H1 (cell line): Measurements from ENCODE around the gene GALK1. TPM values are rescaled to one million over a fixed set of nuclear protein-coding genes. Genes with fewer than 3 reads are reported as not detected.
A peak's percentile ranks its signal among the peaks of the same experiment; 100 is the strongest.

ENCODE experiments used
- CTCF ChIA-PET: fragments of 300-600 bp; sonication (Branson Sonifier 250); formaldehyde crosslinking; loops from one replicate; lab custom pipeline; 2021; ENCODE audit not compliant: partially characterized antibody; lab: Charles Lee
- POLR2A ChIA-PET: fragments of 300-600 bp; sonication (Branson Sonifier 250); formaldehyde crosslinking; loops from one replicate; lab custom pipeline; 2021; ENCODE audit warnings: inconsistent platforms; ENCODE audit not compliant: partially characterized antibody; lab: Charles Lee
- DNase-seq, 2 experiments: peaks; one replicate each; pipeline versions ENCODE4 v3.0.0 to v3.0.0-alpha.2; 2010 to 2022; ENCODE audit warnings: low spot score in 2 of 2, low read depth in 1 of 2, mixed read lengths in 1 of 2
- FAIRE-seq: peaks from 2 replicates; lab custom pipeline; 2011; peaks lifted over from hg19 to GRCh38; lab: Jason Lieb, UNC
- H2AFZ ChIP-seq: 2 replicates; pipeline ENCODE4 v1.8.1; 2012; ENCODE audit warnings: low read length, inconsistent platforms
- H2AK5ac ChIP-seq: 2 replicates; pipeline ENCODE4 v1.6.1; 2013; ENCODE audit warnings: low read depth, low read length
- H2BK120ac ChIP-seq: replicated peaks from 2 replicates; pipeline ENCODE3; 2013; ENCODE audit warnings: low read depth, low read length, inconsistent platforms
- H2BK12ac ChIP-seq: 2 replicates; pipeline ENCODE4 v1.6.1; 2013; ENCODE audit warnings: low read depth, low read length
- H2BK15ac ChIP-seq: 2 replicates; pipeline ENCODE4 v1.6.1; 2013; ENCODE audit warnings: low read length
- H2BK20ac ChIP-seq: 2 replicates; pipeline ENCODE4 v1.6.1; 2013; ENCODE audit warnings: low read length
- H2BK5ac ChIP-seq: 2 replicates; pipeline ENCODE4 v1.6.1; 2013; ENCODE audit warnings: low read depth, low read length
- H3K14ac ChIP-seq: 2 replicates; pipeline ENCODE4 v1.6.1; 2013; ENCODE audit warnings: inconsistent platforms; ENCODE audit not compliant: insufficient read length
- H3K18ac ChIP-seq: 2 replicates; pipeline ENCODE4 v1.6.1; 2013; ENCODE audit warnings: low read length; ENCODE audit errors: extremely low read depth
- H3K23ac ChIP-seq: 2 replicates; pipeline ENCODE4 v1.6.1; 2013; ENCODE audit warnings: inconsistent platforms; ENCODE audit not compliant: insufficient read length
- H3K23me2 ChIP-seq: 2 replicates; pipeline ENCODE4 v1.6.1; 2013; ENCODE audit warnings: low read depth, low read length
- H3K27ac ChIP-seq: 2 replicates; pipeline ENCODE4 v1.6.1; 2011; ENCODE audit warnings: low read depth, low read length, inconsistent platforms
- H3K27me3 ChIP-seq, 4 experiments: replicated peaks in 1 of 4; 1 replicate in 1 of 4; 2 replicates in 3 of 4; pipeline versions ENCODE4 v1.6.1 to v1.8.1; 2011 to 2013; ENCODE audit warnings: low read length in 3 of 4, mild to moderate bottlenecking in 3 of 4, inconsistent platforms in 2 of 4, mixed read lengths in 2 of 4, moderate library complexity in 1 of 4; ENCODE audit not compliant: control insufficient read depth in 3 of 4, insufficient read depth in 3 of 4; ENCODE audit errors: extremely low read depth in 1 of 4
- H3K36me3 ChIP-seq, 4 experiments: 2 replicates each; pipeline versions ENCODE4 v1.6.1 to v1.8.1; 2011 to 2013; ENCODE audit warnings: mild to moderate bottlenecking in 4 of 4, low read length in 3 of 4, moderate library complexity in 2 of 4, control low read depth in 1 of 4, inconsistent platforms in 1 of 4; ENCODE audit not compliant: insufficient read depth in 4 of 4, control insufficient read depth in 2 of 4
- H3K4ac ChIP-seq: replicated peaks from 2 replicates; pipeline ENCODE3; 2013; ENCODE audit warnings: low read length, low read depth, mixed read lengths, inconsistent platforms; ENCODE audit not compliant: insufficient read length
- H3K4me1 ChIP-seq, 4 experiments: replicated peaks in 1 of 4; 1 replicate in 1 of 4; 2 replicates in 3 of 4; pipeline versions ENCODE4 v1.6.1 to v1.8.1; 2011 to 2013; ENCODE audit warnings: low read length in 3 of 4, inconsistent platforms in 2 of 4, mixed read lengths in 1 of 4; ENCODE audit not compliant: insufficient read depth in 4 of 4, control insufficient read depth in 3 of 4
- H3K4me2 ChIP-seq, 2 experiments: 2 replicates each; pipeline versions ENCODE4 v1.6.1 to v1.8.1; 2011 to 2013; ENCODE audit warnings: low read depth in 2 of 2, low read length in 2 of 2, control low read depth in 1 of 2, inconsistent platforms in 1 of 2, mild to moderate bottlenecking in 1 of 2; ENCODE audit not compliant: insufficient read depth in 1 of 2
- H3K4me3 ChIP-seq, 4 experiments: fragments of 200-600, 300-600 bp in 1 of 4; sonication (generic), shearing (Covaris generic), sonication (Bioruptor Twin) in 1 of 4; 2 replicates each; pipeline versions ENCODE4 v1.5.1 to v1.8.1; 2011 to 2016; ENCODE audit warnings: low read length in 4 of 4, low read depth in 3 of 4, control low read depth in 2 of 4, inconsistent platforms in 2 of 4, mild to moderate bottlenecking in 2 of 4, mixed read lengths in 1 of 4, moderate library complexity in 1 of 4; ENCODE audit not compliant: insufficient read depth in 2 of 4; ENCODE audit errors: extremely low read depth in 1 of 4
- H3K56ac ChIP-seq: replicated peaks from 2 replicates; pipeline ENCODE3; 2013; ENCODE audit warnings: low read depth, mild to moderate bottlenecking, mixed read lengths, low read length, inconsistent platforms; ENCODE audit not compliant: insufficient read length
- H3K79me1 ChIP-seq: 2 replicates; pipeline ENCODE4 v1.6.1; 2013; ENCODE audit warnings: low read depth, low read length, control low read depth
- H3K79me2 ChIP-seq, 2 experiments: 2 replicates each; pipeline versions ENCODE4 v1.6.1 to v1.8.1; 2012 to 2013; ENCODE audit warnings: low read length in 2 of 2, mild to moderate bottlenecking in 2 of 2, inconsistent platforms in 1 of 2; ENCODE audit not compliant: insufficient read depth in 2 of 2, control insufficient read depth in 1 of 2
- H3K9ac ChIP-seq, 4 experiments: replicated peaks in 1 of 4; 1 replicate in 1 of 4; 2 replicates in 3 of 4; pipeline versions ENCODE4 v1.6.1 to v1.8.1; 2011 to 2013; ENCODE audit warnings: low read depth in 3 of 4, low read length in 3 of 4, control low read depth in 2 of 4, mild to moderate bottlenecking in 2 of 4, moderate library complexity in 2 of 4, inconsistent platforms in 1 of 4; ENCODE audit errors: extremely low read depth in 1 of 4
- H3K9me3 ChIP-seq, 2 experiments: 2 replicates each; pipeline versions ENCODE4 v1.6.1 to v1.8.1; 2012 to 2013; ENCODE audit warnings: mild to moderate bottlenecking in 2 of 2, moderate library complexity in 2 of 2, control low read depth in 1 of 2, inconsistent platforms in 1 of 2, low read depth in 1 of 2, low read length in 1 of 2, mixed read lengths in 1 of 2; ENCODE audit not compliant: insufficient read depth in 2 of 2
- H4K20me1 ChIP-seq, 2 experiments: replicated peaks in 1 of 2; 2 replicates each; pipeline versions ENCODE3 to v1.8.1; 2011 to 2013; ENCODE audit warnings: inconsistent platforms in 2 of 2, low read length in 2 of 2, mild to moderate bottlenecking in 1 of 2; ENCODE audit not compliant: insufficient read depth in 2 of 2, control insufficient read depth in 1 of 2
- H4K5ac ChIP-seq: 2 replicates; pipeline ENCODE4 v1.6.1; 2013; ENCODE audit warnings: low read length, low read depth, mixed read lengths, inconsistent platforms; ENCODE audit not compliant: insufficient read length
- H4K8ac ChIP-seq: 2 replicates; pipeline ENCODE4 v1.8.0; 2013; ENCODE audit warnings: mild to moderate bottlenecking, moderate library complexity, low read length, inconsistent platforms; ENCODE audit not compliant: insufficient read depth; ENCODE audit errors: extremely low read depth
- H4K91ac ChIP-seq: replicated peaks from 2 replicates; pipeline ENCODE3; 2013; ENCODE audit warnings: low read length, mixed read lengths, inconsistent platforms; ENCODE audit not compliant: insufficient read length
- CTCF ChIP-seq, 3 experiments: IDR thresholded peaks; 1 replicate in 2 of 3; 2 replicates in 1 of 3; pipeline versions ENCODE4 v1.5.1 to v1.6.1; 2011; ENCODE audit warnings: low read length in 3 of 3, mild to moderate bottlenecking in 3 of 3, inconsistent platforms in 2 of 3, low read depth in 1 of 3, moderate library complexity in 1 of 3; ENCODE audit not compliant: insufficient read depth in 1 of 3; ENCODE audit errors: control extremely low read depth in 1 of 3
- TBP ChIP-seq: IDR thresholded peaks from 2 replicates; pipeline ENCODE4 v1.6.1; 2011; ENCODE audit warnings: low read depth, low read length, improper control_type of control experiment
- WGBS, 2 experiments: shearing (Covaris generic) in 1 of 2; methylation state at CpG; one replicate each; pipeline versions ENCODE4 v1.1.6 to v1.1.7; 2013 to 2015; ENCODE audit warnings: low lambda C conversion rate in 2 of 2, mixed read lengths in 2 of 2, inconsistent platforms in 1 of 2, low coverage in 1 of 2, missing lambda C conversion rate in 1 of 2; ENCODE audit not compliant: insufficient replicate concordance in 2 of 2, insufficient coverage in 1 of 2, insufficient read length in 1 of 2; ENCODE audit errors: extremely low coverage in 1 of 2, missing lambda C conversion rate in 1 of 2; 5-methylcytosine and 5-hydroxymethylcytosine counted together
- polyA plus RNA-seq, 7 experiments: library from polyadenylated mRNA; depleted of rRNA in 3 of 7; stranded (reverse) in 5 of 7; unstranded in 2 of 7; fragments of >200 nt in 5 of 7; fragments of 200-250 nt in 2 of 7; gene quantifications; 1 replicate in 5 of 7; 2 replicates in 1 of 7; 4 replicates in 1 of 7; pipeline versions ENCODE4 v1.2.1 to v1.2.3, GENCODE V29; 2011 to 2013; ENCODE audit warnings: missing spikeins in 2 of 7, mixed read lengths in 2 of 7
- total RNA-seq: library from RNA; stranded (reverse); fragmentation: NEBNext Ultra II Directional; extraction: Animal tissue kit (Norgen Biotek cat#: 25700); gene quantifications from 2 replicates; pipeline ENCODE4 v1.2.1, GENCODE V29; 2021

Gene GALK1
- total and polyA plus RNA-seq, 2 of the 8 experiments (the other 6 are each of a cell fraction or from before 2014, with no cell fraction given), result 34.1 to 47.9 TPM

DNA sequence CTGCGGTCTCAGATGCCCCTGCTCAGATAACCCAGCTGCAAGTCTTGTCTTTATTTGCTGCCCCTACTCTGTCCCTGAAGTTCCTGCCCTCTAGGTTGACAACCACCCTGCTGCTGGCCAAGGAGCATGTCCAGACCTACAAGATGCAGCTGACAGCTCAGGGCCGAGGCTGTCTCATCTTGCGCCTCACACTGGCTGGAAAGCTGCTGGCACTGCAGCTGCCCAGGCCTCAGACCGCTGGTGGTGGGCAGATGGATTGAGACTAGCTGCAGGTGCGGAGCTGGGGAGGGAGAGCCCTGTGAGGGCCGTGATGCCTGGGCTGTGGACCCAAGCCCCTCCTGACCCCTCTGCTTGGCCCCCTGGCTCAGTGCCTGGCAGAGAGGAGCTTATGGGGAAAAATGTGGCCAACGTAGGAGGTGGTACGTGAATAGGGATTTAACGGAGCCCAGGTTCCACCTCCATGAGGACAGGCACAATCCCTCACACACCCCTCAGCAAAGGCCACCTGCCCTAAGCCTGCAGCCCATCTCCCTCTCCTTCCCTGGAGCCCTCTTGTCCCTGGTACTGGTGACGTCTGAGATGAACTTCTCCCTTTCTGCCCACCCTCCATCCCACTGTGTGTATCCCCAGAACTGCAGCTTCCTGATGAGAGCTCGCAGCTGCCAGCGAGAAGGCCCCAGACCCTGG lies 8.3 kb upstream of the GALK1 start:
- no peak overlapping the region for H4K91ac ChIP-seq
- WGBS, 2 experiments, result 86% methylated on average over 10 of the region's 12 CpGs; no CpG with 5 or more reads in 1 of the 2 experiments
- no peaks in the 10 kb centered on the region for H3K23me2 ChIP-seq
- H4K8ac ChIP-seq, result peak overlapping the region; percentile 86; the same call in 1 of the 2 replicates
- no peak overlapping the region for H3K4me3 ChIP-seq
- no peak overlapping the region for H2BK5ac ChIP-seq
- H3K18ac ChIP-seq, result 0 out of 2 replicates have a peak overlapping the region, but pooled peaks have one; percentile 28
- H3K14ac ChIP-seq, result no peak overlapping the region
- no peak overlapping the region for H2AK5ac ChIP-seq
- H3K36me3 ChIP-seq, result peaks cover 0 to 23% (median 12%) of the 10 kb centered on the region in 4 experiments; a peak in 5 of 8 replicates
- peaks cover 9 to 10% of the 10 kb centered on the region in 2 experiments for H4K20me1 ChIP-seq
- ChIA-PET CTCF (interaction anchor here (0.5 to 21.4 kb wide), 12 partner anchors 8 to 235 kb away, joined by 3 to 359 read pairs (median 3); partner anchors contain the start of genes GALK1 and UNK), POLR2A (interaction anchor here (0.6 to 8.5 kb wide), 11 partner anchors 9 to 149 kb away, joined by 3 to 425 read pairs (median 3); partner anchors contain the start of genes GALK1 and UNK)
- H4K5ac ChIP-seq, result no peak overlapping the region
- H3K9ac ChIP-seq, result no peak overlapping the region
- TF ChIP-seq TBP (no peak), CTCF (IDR thresholded peaks at IDR 0.05; ENCODE audit: control extremely low read depth in 1 of 3, insufficient read depth in 1 of 3, low read depth in 1 of 3, low read length in 3 of 3) (peak in 2 of 3 experiments; percentile 16 to 23; a peak in 2 of 4 replicates)
- no peak overlapping the region for H3K4me2 ChIP-seq
- H2BK20ac ChIP-seq, result no peak overlapping the region
- no peak overlapping the region for H3K4ac ChIP-seq
- H3K23ac ChIP-seq, result no peak overlapping the region
- no peaks in the 10 kb centered on the region for H3K27me3 ChIP-seq
- peak overlapping the region; percentile 17; the same call in 1 of the 2 replicates for H2BK12ac ChIP-seq
- no peak overlapping the region for H3K27ac ChIP-seq
- no peaks in the 10 kb centered on the region for H3K9me3 ChIP-seq
- DNase-seq, result no peak
- no peak for FAIRE-seq
- peaks cover 0 to 4% (median 0%) of the 10 kb centered on the region in 4 experiments; a peak in 4 of 7 replicates for H3K4me1 ChIP-seq
- no peak overlapping the region for H2AFZ ChIP-seq
- peaks cover 0 to 15% of the 10 kb centered on the region in 2 experiments; a peak in 3 of 4 replicates for H3K79me2 ChIP-seq
- H3K56ac ChIP-seq, result no peak overlapping the region
- H2BK15ac ChIP-seq, result peak overlapping the region; percentile 61; the same call in 1 of the 2 replicates
- H3K79me1 ChIP-seq, result no peaks in the 10 kb centered on the region
- no peak overlapping the region for H2BK120ac ChIP-seq
